HG03064 (cell line): ENCODE measurements around the gene CCM2.
"Not testable (repeated sequence)": the region's sequence is repeated elsewhere in the genome, so short reads cannot be mapped to it uniquely, and the experiment has no call there.

Experiments used
- ATAC-seq: cut with Tn5 transposase; IDR thresholded peaks from one replicate; pipeline ENCODE4 v1.9.1; 2021; ENCODE audit warnings: low read depth; ENCODE audit not compliant: unreplicated experiment

CCM2 gene

DNA sequence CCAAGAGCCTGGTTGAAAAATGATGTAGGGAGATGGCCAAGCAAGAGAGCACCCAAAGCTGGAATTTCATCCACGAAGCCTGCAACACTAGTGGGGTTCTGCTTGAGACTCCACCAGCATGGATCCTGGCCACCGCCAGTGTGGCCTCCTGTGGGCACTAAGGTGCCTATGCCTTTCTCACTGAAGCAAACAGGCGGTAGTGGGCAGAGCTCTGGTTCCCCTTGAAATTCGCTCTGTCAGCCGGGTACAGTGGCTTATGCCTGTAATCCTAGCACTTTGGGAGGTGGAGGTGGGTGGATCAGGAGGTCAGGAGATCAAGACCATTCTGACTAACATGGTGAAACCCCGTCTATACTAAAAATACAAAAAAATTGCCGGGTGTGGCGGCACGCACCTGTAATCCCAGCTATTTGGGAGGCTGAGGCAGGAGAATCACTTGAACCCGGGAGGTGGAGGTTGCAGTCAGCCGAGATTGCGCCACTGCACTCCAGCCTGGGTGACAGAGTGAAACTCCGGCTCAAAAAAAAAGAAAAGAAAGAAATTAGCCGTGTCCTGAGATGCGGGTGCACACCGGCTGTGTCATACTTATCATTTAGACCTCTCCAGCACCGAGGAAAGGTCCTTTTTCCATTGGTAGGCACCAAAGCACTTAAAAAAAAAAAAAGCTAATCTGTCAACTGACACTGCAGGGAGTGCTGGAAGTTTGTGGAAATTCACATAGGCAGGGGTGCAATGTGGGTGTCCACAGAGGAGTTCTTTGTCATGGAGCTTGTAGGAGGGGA lies 28.3 kb downstream of the CCM2 start:
- ATAC-seq, result no peak

- ATAC-seq, result no peak
Measured at GRCh38 chr7:45028920-45029344, 28.9 kb downstream of the CCM2 start.

- ATAC-seq, result no peak
Measured at GRCh38 chr7:45031829-45032228, 31.8 kb downstream of the CCM2 start.

- no peak for ATAC-seq
Measured at GRCh38 chr7:45032421-45032820, 32.4 kb downstream of the CCM2 start.

DNA sequence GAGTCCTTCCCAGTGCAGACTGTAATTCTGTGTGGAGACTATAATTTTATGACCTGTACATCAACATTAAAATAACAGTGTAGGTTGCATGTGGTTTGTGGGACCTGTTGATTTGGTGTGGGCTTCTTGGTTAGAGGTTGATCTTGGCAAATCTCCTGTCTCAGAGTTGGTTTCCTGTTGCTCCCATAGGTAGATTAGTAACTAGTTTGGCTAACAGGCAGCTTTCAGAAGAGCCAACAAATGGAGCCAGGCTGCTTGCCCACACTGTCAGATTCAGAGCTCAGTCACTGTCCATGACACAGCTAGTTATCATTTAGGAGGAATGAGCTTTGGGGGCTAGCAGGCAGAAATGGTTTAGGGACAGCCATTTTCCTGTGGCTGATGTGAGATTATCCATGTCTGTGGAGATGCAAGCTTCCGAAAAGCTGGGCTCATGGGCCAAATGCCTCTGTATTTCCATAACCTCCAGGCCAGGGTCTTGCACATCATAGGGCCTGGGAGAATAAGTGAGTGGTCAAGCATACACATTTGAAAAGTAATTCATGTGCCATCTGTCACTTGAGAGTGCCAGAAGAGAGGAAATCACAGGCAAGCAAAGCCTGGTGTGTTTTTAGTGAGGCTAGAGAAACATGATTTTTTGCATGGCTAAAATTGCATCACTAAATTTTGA lies 33.4 kb downstream of the CCM2 start:
- ATAC-seq, result no peak

GRCh38 chr7:45033931-45034290 lies 33.9 kb downstream of the CCM2 start:
- no peak for ATAC-seq

GRCh38 chr7:45034710-45035109 lies 34.7 kb downstream of the CCM2 start:
- ATAC-seq, result not testable (repeated sequence)

DNA sequence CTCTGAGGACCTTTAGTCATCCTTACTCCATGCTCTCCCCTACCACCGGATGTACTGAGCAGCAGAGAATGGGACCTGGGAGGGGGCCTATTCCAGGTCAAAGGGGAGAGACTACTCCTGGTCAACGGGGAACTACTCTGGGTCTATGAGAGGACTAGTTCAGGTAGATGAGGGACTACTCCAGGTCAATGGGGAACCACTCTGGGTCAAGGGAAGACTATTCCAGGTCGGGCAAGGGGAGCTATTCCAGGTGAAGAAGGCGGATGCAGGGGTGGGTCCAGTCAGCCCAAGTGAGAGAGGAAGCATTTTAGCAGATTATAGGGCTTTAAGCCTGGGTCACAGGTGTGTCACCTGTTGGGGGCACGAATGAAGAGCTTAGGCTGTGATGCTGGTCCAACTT lies 35.4 kb downstream of the CCM2 start:
- ATAC-seq, result no peak

GRCh38 chr7:45035893-45036292 lies 35.9 kb downstream of the CCM2 start:
- ATAC-seq, result no peak

DNA sequence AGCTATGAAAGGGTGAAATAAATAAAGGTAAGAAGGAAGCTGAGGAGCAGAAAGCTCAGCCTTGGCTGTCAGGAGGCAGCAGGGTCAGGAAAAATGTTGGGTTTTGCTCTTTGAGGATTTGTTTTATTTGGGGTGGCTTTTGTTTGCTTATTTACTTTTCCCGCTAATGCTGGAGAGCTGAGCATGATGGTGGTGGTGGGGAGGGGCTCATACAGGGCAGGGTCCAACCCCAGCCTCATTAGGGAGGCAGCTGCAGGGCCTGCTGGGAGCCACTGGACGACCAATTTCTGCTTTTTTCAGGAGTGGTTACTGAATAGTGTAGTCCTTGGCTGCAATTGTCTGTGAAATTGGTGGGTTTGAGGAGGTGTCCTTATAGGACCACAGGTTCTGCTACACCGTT lies 36.3 kb downstream of the CCM2 start:
- ATAC-seq, result no peak

DNA sequence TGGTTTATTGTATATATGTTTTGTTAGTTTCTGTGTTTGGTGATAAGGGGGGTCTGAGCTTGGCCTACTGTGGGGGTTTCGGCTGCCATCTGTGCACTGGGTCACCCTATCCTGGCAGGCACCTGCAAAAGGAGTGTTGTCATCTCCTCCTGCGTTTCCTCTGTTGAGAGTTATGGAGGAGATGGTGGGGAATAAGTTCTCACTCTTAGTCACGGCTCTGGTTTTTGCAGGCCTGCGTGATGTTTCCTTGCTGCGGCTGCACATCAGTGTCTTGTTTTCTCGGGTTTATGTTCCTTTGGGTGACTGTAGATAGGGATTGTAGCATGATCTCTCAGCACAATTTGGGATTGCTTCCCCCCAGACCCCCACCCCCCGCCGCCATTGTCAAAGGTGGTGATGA lies 36.8 kb downstream of the CCM2 start:
- no peak for ATAC-seq

DNA sequence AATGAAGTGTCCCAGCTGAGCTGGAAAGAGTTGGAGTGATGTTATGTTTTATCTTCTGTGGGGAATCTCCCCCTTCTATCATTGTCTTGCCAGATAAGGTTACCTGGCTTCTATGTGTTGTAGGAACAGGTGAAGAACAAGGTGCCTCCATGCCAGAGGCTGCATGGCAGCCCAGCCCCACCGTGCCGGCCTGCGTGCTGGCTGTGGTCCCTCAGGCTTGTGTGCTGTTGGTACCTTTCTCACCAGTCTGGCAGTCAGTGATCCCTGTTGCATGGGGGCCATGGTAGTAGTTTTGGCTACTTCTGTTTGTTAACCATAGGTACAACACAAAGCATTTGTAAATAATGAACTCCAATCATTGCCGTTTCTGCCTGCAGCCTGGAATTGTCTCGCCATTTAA lies 37.9 kb downstream of the CCM2 start:
- no peak for ATAC-seq

GRCh38 chr7:45039106-45039505 lies 39.1 kb downstream of the CCM2 start:
- ATAC-seq, result no peak

GRCh38 chr7:45044338-45044737 lies 44.3 kb downstream of the CCM2 start:
- no peak for ATAC-seq

GRCh38 chr7:45048748-45049147 lies 48.7 kb downstream of the CCM2 start:
- ATAC-seq, result no peak

DNA sequence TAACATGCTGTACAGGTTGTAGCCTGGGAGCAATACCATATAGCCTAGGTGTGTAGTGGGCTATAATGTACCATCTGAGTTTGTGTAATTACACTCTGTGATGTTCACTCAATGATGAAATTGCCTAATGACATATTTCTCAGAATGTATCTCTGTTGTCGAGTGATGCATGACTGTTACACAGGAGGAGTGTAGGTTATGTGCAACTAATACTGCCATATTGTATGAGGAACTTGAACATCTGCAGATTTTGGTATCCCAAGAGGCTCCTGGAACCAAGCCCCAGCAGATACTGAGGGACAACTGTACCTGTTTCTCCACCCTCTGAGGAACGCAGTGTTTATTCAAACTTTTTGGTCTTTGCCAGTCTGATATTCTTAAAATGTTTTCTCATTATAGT lies 50.2 kb downstream of the CCM2 start:
- no peak for ATAC-seq

- no peak for ATAC-seq
Measured at GRCh38 chr7:45052011-45052410, 52.0 kb downstream of the CCM2 start.

- no peak for ATAC-seq
Measured at GRCh38 chr7:45053401-45053800, 53.4 kb downstream of the CCM2 start.

GRCh38 chr7:45053941-45054340 lies 53.9 kb downstream of the CCM2 start:
- no peak for ATAC-seq

DNA sequence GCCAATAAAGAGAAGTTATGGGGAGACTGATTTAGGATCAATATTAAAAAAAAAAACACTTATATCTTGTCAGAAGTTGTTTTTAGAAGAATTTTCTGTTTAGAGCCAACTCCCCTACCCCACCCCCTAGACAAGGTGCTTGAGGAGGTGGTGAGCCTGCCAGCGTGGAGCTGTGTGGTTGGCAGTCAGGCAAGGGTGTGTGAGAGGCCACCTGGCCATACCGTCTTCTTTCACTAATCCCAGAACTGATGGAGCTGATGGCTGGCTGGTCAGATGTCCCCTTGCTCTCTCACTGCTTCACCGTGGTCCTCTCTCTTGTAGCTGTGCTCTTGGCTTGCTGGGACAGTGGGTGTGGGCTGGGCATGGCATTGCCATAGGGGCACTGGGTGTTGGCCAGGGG lies 54.4 kb downstream of the CCM2 start:
- no peak for ATAC-seq

GRCh38 chr7:45055016-45055415 lies 55.0 kb downstream of the CCM2 start:
- no peak for ATAC-seq

- ATAC-seq, result no peak
Measured at GRCh38 chr7:45055594-45056219, 55.7 kb downstream of the CCM2 start.
